Stimulated activated naive B cell treated with anti-CD40 and anti-IgM and Interleukin-4, amounts not matched to agents 10 μg/mL and 1 μg/mL and 100 μg/mL, for 72 hours (primary cell): ENCODE measurements around the gene RIT2.

Experiments
- ATAC-seq, 2 donors: fragments of 150-1000 bp; cut with Tn5 transposase; replicated peaks; 2 replicates each; pipeline ENCODE4 v1.10.0; 2021; ENCODE audit warnings: moderate library complexity in 1 of 2
- DNase-seq: peaks from one replicate; pipeline ENCODE4 v3.0.0; 2021
- H3K27ac Mint-ChIP-seq: one replicate; pipeline ENCODE4 v1.8.0; 2022; ENCODE audit warnings: mild to moderate bottlenecking, mixed read lengths
- H3K27me3 Mint-ChIP-seq, 2 donors: one replicate each; pipeline ENCODE4 v1.8.0; 2022; ENCODE audit warnings: mixed read lengths in 2 of 2
- H3K36me3 Mint-ChIP-seq, 2 donors: one replicate each; pipeline ENCODE4 v1.8.0; 2022; ENCODE audit warnings: mixed read lengths in 2 of 2, mild to moderate bottlenecking in 1 of 2
- H3K4me1 Mint-ChIP-seq, 2 donors: one replicate each; pipeline ENCODE4 v1.8.0; 2022; ENCODE audit warnings: mixed read lengths in 2 of 2, mild to moderate bottlenecking in 1 of 2
- H3K4me3 Mint-ChIP-seq, 2 donors: one replicate each; pipeline ENCODE4 v1.8.0; 2022; ENCODE audit warnings: mild to moderate bottlenecking in 2 of 2, mixed read lengths in 2 of 2, moderate library complexity in 1 of 2
- H3K9me3 Mint-ChIP-seq, 2 donors: one replicate each; pipeline ENCODE4 v1.8.0; 2022; ENCODE audit warnings: mixed read lengths in 2 of 2, mild to moderate bottlenecking in 1 of 2

RIT2 gene

DNA sequence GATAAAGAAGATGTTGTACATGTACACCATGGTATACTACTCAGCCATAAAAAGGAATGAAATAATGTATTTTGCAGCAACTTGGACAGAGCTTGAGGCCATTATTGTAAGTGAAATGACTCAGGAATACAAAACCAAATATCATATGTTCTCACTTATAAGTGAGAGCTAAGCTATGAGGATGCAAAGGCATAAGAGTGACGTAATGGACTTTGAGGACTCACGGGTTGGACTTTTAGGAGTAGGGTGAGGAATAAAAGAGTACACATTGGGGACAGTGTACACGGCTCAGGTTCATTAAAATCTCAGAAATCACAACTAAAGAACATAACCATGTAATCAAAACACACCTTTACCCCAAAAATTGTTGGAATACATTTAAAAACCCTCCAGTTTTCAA is 206.4 kb downstream of the RIT2 start:
- H3K27me3 Mint-ChIP-seq: no peaks in the 10 kb centered on the region
- no peaks in the 10 kb centered on the region for H3K4me1 Mint-ChIP-seq
- no peak overlapping the region for H3K4me3 Mint-ChIP-seq
- H3K36me3 Mint-ChIP-seq: no peaks in the 10 kb centered on the region
- DNase-seq (no peak), ATAC-seq (no peak)
- no peaks in the 10 kb centered on the region for H3K9me3 Mint-ChIP-seq
- no peak overlapping the region for H3K27ac Mint-ChIP-seq

DNA sequence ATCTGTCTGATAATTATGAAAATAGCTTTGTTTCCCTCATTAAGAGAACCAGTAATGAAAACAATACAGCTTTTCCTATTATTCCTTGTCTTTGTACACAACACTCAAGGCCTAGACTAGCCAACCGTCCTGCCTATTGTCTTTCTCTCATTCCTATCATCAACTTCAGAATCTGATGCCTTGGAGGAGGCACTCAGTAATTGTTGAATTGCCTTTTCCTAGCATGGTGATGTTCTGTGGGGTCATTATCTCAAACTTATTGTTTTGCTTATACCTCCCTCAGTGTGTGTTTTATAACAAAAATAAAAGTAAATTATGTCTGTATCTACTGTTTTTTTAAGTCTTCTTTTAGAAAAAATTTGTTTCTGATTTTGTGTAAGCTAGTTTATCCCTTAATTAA is 208.7 kb downstream of the RIT2 start:
- H3K27ac Mint-ChIP-seq: no peak overlapping the region
- DNase-seq (no peak), ATAC-seq (no peak)
- no peaks in the 10 kb centered on the region for H3K36me3 Mint-ChIP-seq
- H3K27me3 Mint-ChIP-seq: no peaks in the 10 kb centered on the region
- no peaks in the 10 kb centered on the region for H3K4me1 Mint-ChIP-seq
- no peak overlapping the region for H3K4me3 Mint-ChIP-seq
- no peaks in the 10 kb centered on the region for H3K9me3 Mint-ChIP-seq

DNA sequence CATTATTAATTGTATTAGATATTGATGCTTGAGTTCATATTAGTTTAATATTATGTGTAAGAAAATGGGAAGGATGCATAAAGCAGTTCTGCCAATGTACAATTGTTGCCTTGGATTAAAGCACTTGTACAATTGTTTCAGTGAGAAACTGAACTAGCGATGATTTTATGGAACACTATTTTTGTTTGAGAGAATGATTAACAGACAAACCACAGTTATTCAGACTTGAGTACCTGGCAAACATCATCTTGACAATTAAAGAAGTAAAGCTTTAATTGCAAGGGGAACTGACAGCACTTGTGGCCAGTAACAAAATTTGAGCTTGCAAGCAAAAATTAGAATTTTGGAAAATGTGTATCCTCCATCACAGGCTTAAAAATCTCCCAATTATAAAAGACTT is 214.3 kb downstream of the RIT2 start:
- no peak overlapping the region for H3K4me3 Mint-ChIP-seq
- ATAC-seq: no peak
- H3K4me1 Mint-ChIP-seq: no peaks in the 10 kb centered on the region
- no peaks in the 10 kb centered on the region for H3K9me3 Mint-ChIP-seq
- DNase-seq: no peak
- H3K27me3 Mint-ChIP-seq: no peaks in the 10 kb centered on the region
- H3K27ac Mint-ChIP-seq: no peak overlapping the region
- H3K36me3 Mint-ChIP-seq: no peaks in the 10 kb centered on the region

GRCh38 chr18:42893977-42894376 is 221.5 kb downstream of the RIT2 start:
- no peak overlapping the region for H3K27ac Mint-ChIP-seq
- no peaks in the 10 kb centered on the region for H3K36me3 Mint-ChIP-seq
- no peak for ATAC-seq
- H3K4me1 Mint-ChIP-seq: no peaks in the 10 kb centered on the region
- no peak for DNase-seq
- H3K27me3 Mint-ChIP-seq: no peaks in the 10 kb centered on the region
- H3K9me3 Mint-ChIP-seq: no peaks in the 10 kb centered on the region
- no peak overlapping the region for H3K4me3 Mint-ChIP-seq

- no peak overlapping the region for H3K4me3 Mint-ChIP-seq
- no peak overlapping the region for H3K27ac Mint-ChIP-seq
- DNase-seq: no peak
- no peaks in the 10 kb centered on the region for H3K36me3 Mint-ChIP-seq
- no peaks in the 10 kb centered on the region for H3K27me3 Mint-ChIP-seq
- no peak for ATAC-seq
- no peaks in the 10 kb centered on the region for H3K4me1 Mint-ChIP-seq
- no peaks in the 10 kb centered on the region for H3K9me3 Mint-ChIP-seq
Measured at GRCh38 chr18:42892181-42892580, 223.3 kb downstream of the RIT2 start.

DNA sequence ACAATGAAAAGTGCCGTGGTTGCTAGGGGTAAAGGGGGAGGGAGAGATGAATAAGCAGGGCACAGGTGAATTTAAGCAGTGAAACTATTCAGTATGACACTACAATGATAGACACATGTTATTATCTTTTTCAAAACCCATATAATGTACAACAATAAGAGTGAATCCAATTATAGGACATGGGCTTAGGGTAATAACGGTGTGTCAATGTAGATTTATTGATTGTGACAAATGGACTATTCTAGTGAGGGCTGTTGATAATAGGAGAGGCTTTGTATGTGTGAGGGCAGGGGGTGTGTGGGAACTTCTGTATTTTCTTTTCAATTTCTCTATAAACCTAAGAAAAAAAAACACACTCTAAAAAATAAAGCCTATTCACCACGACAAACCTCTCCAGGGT is 223.8 kb downstream of the RIT2 start:
- ATAC-seq (no peak), DNase-seq (no peak)
- Mint-ChIP-seq H3K4me3 (no peak overlapping the region), H3K27ac (no peak overlapping the region), H3K27me3 (no peaks in the 10 kb centered on the region), H3K4me1 (no peaks in the 10 kb centered on the region), H3K9me3 (no peaks in the 10 kb centered on the region), H3K36me3 (no peaks in the 10 kb centered on the region)

DNA sequence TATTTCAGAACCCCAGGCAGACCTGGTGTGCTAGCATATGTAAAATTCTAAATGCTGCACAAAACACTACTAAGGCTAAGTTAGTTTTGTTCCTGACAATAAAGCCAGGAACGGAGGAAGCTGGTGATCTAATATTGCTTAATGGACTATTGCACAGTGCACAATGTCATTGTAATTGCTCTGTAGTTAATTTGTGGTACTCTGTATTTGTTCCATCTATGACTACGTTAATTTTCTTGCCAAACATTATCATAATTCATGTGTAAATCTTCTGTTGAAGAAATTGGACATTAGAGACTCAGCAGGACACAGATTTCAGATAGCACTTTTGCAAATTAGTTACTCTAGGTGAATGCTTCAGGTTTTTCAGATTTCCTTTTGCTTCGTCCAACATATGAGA is 232.3 kb downstream of the RIT2 start:
- Mint-ChIP-seq H3K27me3 (no peaks in the 10 kb centered on the region), H3K27ac (no peak overlapping the region), H3K36me3 (no peaks in the 10 kb centered on the region), H3K9me3 (no peaks in the 10 kb centered on the region), H3K4me1 (no peaks in the 10 kb centered on the region), H3K4me3 (no peak overlapping the region)
- no peak for DNase-seq
- ATAC-seq: no peak

DNA sequence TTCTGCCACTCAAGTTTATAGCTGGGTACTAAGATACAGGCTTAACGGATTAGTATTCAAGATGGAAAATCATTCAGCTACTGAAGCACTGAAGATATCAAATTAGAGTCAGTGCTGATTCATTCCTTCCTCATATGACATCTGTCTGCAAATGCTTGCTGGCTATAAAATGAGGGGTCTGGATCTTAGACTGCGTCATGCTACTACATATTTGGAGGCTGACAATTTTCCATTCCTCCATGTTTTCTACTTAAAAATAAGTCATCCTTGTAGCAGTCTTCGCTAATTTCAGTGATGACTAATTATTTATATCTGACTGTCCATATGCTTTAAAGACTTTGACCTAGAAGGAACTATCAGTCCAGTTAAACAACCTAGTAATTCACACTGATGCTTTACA is 233.4 kb downstream of the RIT2 start:
- no peaks in the 10 kb centered on the region for H3K4me1 Mint-ChIP-seq
- H3K27ac Mint-ChIP-seq: no peak overlapping the region
- no peaks in the 10 kb centered on the region for H3K27me3 Mint-ChIP-seq
- ATAC-seq (no peak), DNase-seq (no peak)
- H3K4me3 Mint-ChIP-seq: no peak overlapping the region
- H3K9me3 Mint-ChIP-seq: no peaks in the 10 kb centered on the region
- no peaks in the 10 kb centered on the region for H3K36me3 Mint-ChIP-seq

GRCh38 chr18:42872838-42873237 is 242.6 kb downstream of the RIT2 start:
- Mint-ChIP-seq H3K36me3 (no peaks in the 10 kb centered on the region), H3K4me3 (no peak overlapping the region), H3K27ac (no peak overlapping the region), H3K4me1 (no peaks in the 10 kb centered on the region), H3K9me3 (peaks cover 0 to 2% of the 10 kb centered on the region in 2 donors), H3K27me3 (no peaks in the 10 kb centered on the region)
- no peak for ATAC-seq
- DNase-seq: no peak

GRCh38 chr18:42864876-42865275 is 250.6 kb downstream of the RIT2 start:
- no peak overlapping the region for H3K27ac Mint-ChIP-seq
- no peak for ATAC-seq
- no peaks in the 10 kb centered on the region for H3K4me1 Mint-ChIP-seq
- H3K36me3 Mint-ChIP-seq: no peaks in the 10 kb centered on the region
- no peak for DNase-seq
- peaks cover 0 to 2% of the 10 kb centered on the region in 2 donors for H3K9me3 Mint-ChIP-seq
- no peak overlapping the region for H3K4me3 Mint-ChIP-seq
- H3K27me3 Mint-ChIP-seq: no peaks in the 10 kb centered on the region

GRCh38 chr18:42861271-42861670 is 254.2 kb downstream of the RIT2 start:
- peaks cover 0 to 1% of the 10 kb centered on the region in 2 donors for H3K9me3 Mint-ChIP-seq
- peak; percentile 44 to 57 for ATAC-seq
- no peaks in the 10 kb centered on the region for H3K4me1 Mint-ChIP-seq
- H3K36me3 Mint-ChIP-seq: no peaks in the 10 kb centered on the region
- H3K4me3 Mint-ChIP-seq: no peak overlapping the region
- H3K27me3 Mint-ChIP-seq: no peaks in the 10 kb centered on the region
- no peak overlapping the region for H3K27ac Mint-ChIP-seq
- no peak for DNase-seq

GRCh38 chr18:42860548-42860947 is 254.9 kb downstream of the RIT2 start:
- H3K4me3 Mint-ChIP-seq: no peak overlapping the region
- H3K27ac Mint-ChIP-seq: no peak overlapping the region
- no peaks in the 10 kb centered on the region for H3K4me1 Mint-ChIP-seq
- no peaks in the 10 kb centered on the region for H3K36me3 Mint-ChIP-seq
- DNase-seq: no peak
- peaks cover 0 to 1% of the 10 kb centered on the region in 2 donors for H3K9me3 Mint-ChIP-seq
- H3K27me3 Mint-ChIP-seq: no peaks in the 10 kb centered on the region
- ATAC-seq: no peak

- no peak overlapping the region for H3K27ac Mint-ChIP-seq
Measured at GRCh38 chr18:42860011-42860410, 255.5 kb downstream of the RIT2 start.

GRCh38 chr18:42854558-42854957 is 260.9 kb downstream of the RIT2 start:
- no peaks in the 10 kb centered on the region for H3K36me3 Mint-ChIP-seq
- no peaks in the 10 kb centered on the region for H3K4me1 Mint-ChIP-seq
- peaks cover 0 to 1% of the 10 kb centered on the region in 2 donors for H3K9me3 Mint-ChIP-seq
- H3K27me3 Mint-ChIP-seq: no peaks in the 10 kb centered on the region
- no peak for ATAC-seq
- no peak overlapping the region for H3K27ac Mint-ChIP-seq
- no peak overlapping the region for H3K4me3 Mint-ChIP-seq
- no peak for DNase-seq

More at GRCh38 chr18:42860011-42860410, 255.5 kb downstream of the RIT2 start:
- no peaks in the 10 kb centered on the region for H3K36me3 Mint-ChIP-seq
- DNase-seq (no peak), ATAC-seq (no peak)
- no peaks in the 10 kb centered on the region for H3K4me1 Mint-ChIP-seq
- H3K27me3 Mint-ChIP-seq: no peaks in the 10 kb centered on the region
- H3K9me3 Mint-ChIP-seq: peaks cover 0 to 1% of the 10 kb centered on the region in 2 donors
- no peak overlapping the region for H3K4me3 Mint-ChIP-seq

DNA sequence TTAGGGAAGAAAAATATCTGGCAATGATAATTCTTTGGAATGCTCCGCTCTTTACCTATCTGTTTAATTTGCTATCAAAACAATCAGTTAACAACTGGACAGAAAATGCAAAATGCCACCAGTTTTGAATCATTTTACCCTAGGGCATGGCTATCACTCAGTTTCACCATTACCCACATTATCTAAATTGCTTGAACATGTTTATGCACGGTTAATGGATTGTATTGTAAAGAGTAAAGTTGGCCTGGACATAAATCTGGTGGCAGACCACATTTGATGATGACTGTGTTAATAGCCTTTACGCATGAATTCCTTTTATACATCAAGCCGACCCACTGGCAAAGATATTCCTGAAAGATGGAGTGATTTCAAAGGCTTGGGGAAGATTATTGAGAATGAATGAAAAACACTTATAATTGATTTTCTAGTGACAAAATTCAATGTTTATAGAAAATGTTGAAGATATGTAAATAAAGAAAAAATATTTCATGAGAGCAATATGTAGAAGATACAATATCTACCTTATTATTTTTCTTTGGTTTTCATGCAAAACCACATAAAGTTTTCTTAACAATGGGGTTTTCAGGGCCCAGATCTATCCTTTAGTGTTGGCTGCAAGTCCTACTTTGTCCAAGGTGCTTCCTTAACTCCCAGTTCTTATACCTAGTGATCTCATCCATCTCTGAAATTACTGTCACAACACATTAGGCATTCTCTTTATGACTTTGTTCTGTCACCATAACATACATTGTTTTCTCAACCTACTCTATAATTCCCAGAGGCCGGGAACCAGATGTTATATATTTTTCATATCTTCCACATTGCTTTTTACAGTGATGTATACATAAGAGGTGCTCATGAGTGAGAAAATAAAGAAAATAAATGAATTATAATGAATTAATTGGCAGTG is 265.1 kb downstream of the RIT2 start:
- Mint-ChIP-seq H3K4me1 (no peaks in the 10 kb centered on the region), H3K36me3 (no peaks in the 10 kb centered on the region), H3K27ac (no peak overlapping the region), H3K4me3 (no peak overlapping the region), H3K27me3 (no peaks in the 10 kb centered on the region), H3K9me3 (no peaks in the 10 kb centered on the region)
- no peak for ATAC-seq
- no peak for DNase-seq
